GM12878 (cell line): ENCODE measurements around the gene FBXL7. TPM values are rescaled to one million over a fixed set of nuclear protein-coding genes. Genes with fewer than 3 reads are reported as not detected.

ENCODE experiments used
- ATAC-seq: fragments of 200-7000 bp; cut with Tn5 transposase; 3 replicates; pipeline ENCODE4 v1.9.1; 2020; ENCODE audit warnings: mild to moderate bottlenecking, moderate library complexity
- BruUV-seq: library from RNA; stranded (reverse); fragments of 400-500 nt; replicated peaks from 2 replicates; lab custom pipeline; 2021; lab: Mats Ljungman, UMichigan
- CTCF ChIA-PET: fragments of 300-600 bp; sonication (Branson Sonifier 250); formaldehyde crosslinking; extraction: SDS; loops from one replicate; lab custom pipeline; 2021; ENCODE audit warnings: inconsistent platforms; lab: Yijun Ruan, JAX
- POLR2A ChIA-PET: fragments of 350-600 bp; formaldehyde crosslinking; extraction: SDS; loops from one replicate; lab custom pipeline; 2021; ENCODE audit warnings: inconsistent platforms; lab: Charles Lee
- RAD21 ChIA-PET: fragments of 300-600 bp; sonication (Branson Sonifier 250); formaldehyde crosslinking; loops from one replicate; lab custom pipeline; 2023; ENCODE audit warnings: antibody characterized with exemption; ENCODE audit not compliant: unreplicated experiment; lab: Charles Lee
- SMC1A ChIA-PET: fragments of 300-600 bp; sonication (Branson Sonifier 250); formaldehyde crosslinking; loops from one replicate; lab custom pipeline; 2023; ENCODE audit not compliant: unreplicated experiment, uncharacterized antibody; lab: Charles Lee
- DNase-seq: peaks from one replicate; pipeline ENCODE4 v3.0.0-alpha.2; 2011; ENCODE audit warnings: low read depth, low spot score
- FAIRE-seq: peaks from 3 replicates; lab custom pipeline; 2011; peaks lifted over from hg19 to GRCh38; lab: Jason Lieb, UNC
- H2AFZ ChIP-seq: 2 replicates; pipeline ENCODE4 v1.6.0; 2011; ENCODE audit warnings: low read depth, low read length, control low read depth; ENCODE audit not compliant: control insufficient read depth
- H3K27ac ChIP-seq: 2 replicates; pipeline ENCODE4 v1.5.1; 2011; ENCODE audit warnings: control low read depth; ENCODE audit not compliant: control insufficient read depth, insufficient read depth
- H3K27me3 ChIP-seq, 2 experiments: replicated peaks in 1 of 2; 2 replicates each; pipeline versions ENCODE4 v1.6.0 to v1.6.1; 2011; ENCODE audit warnings: low read length in 1 of 2; ENCODE audit not compliant: control insufficient read depth in 2 of 2, insufficient read depth in 2 of 2
- H3K36me3 ChIP-seq, 2 experiments: 2 replicates each; pipeline ENCODE4 v1.5.1; 2011; ENCODE audit warnings: low read length in 1 of 2; ENCODE audit not compliant: control insufficient read depth in 2 of 2, insufficient read depth in 2 of 2
- H3K4me1 ChIP-seq: 2 replicates; pipeline ENCODE4 v1.6.1; 2011; ENCODE audit warnings: mild to moderate bottlenecking, low read length, moderate library complexity, mixed read lengths; ENCODE audit not compliant: control insufficient read depth, insufficient read depth
- H3K4me2 ChIP-seq: 2 replicates; pipeline ENCODE4 v1.6.0; 2011; ENCODE audit warnings: control low read depth; ENCODE audit not compliant: control insufficient read depth, insufficient read depth
- H3K4me3 ChIP-seq: fragments of 200-600 bp; sonication (generic); 2 replicates; pipeline ENCODE4 v1.5.1; 2016
- H3K79me2 ChIP-seq: 2 replicates; pipeline ENCODE4 v1.6.0; 2011; ENCODE audit warnings: low read length; ENCODE audit not compliant: control insufficient read depth, insufficient read depth
- H3K9ac ChIP-seq: 2 replicates; pipeline ENCODE4 v1.8.0; 2011; ENCODE audit warnings: low read length, control low read depth, mixed read lengths; ENCODE audit not compliant: control insufficient read depth, insufficient read depth
- H3K9me3 ChIP-seq: replicated peaks from 3 replicates; pipeline ENCODE4 v1.5.1; 2011; ENCODE audit warnings: mild to moderate bottlenecking, low read length; ENCODE audit not compliant: control insufficient read depth, insufficient read depth
- H4K20me1 ChIP-seq: 2 replicates; pipeline ENCODE4 v1.6.0; 2011; ENCODE audit not compliant: control insufficient read depth, insufficient read depth
- ATF2 ChIP-seq: IDR thresholded peaks from 2 replicates; pipeline ENCODE4 v1.6.1; 2012; ENCODE audit warnings: low read length, inconsistent platforms
- BCL11A ChIP-seq: IDR thresholded peaks from 2 replicates; pipeline ENCODE4 v1.6.1; 2011; ENCODE audit warnings: low read depth, low read length
- CHD2 ChIP-seq: IDR thresholded peaks from 2 replicates; pipeline ENCODE4 v1.6.1; 2011; ENCODE audit warnings: low read depth, low read length, improper control_type of control experiment, borderline replicate concordance
- CREB1 ChIP-seq: IDR thresholded peaks from 2 replicates; pipeline ENCODE4 v1.6.1; 2012; ENCODE audit warnings: low read depth, mild to moderate bottlenecking, inconsistent platforms
- EP300 ChIP-seq, 2 experiments: fragments of 150-350 bp in 1 of 2; IDR thresholded peaks; 2 replicates each; pipeline ENCODE4 v1.6.1; 2011 to 2012; ENCODE audit warnings: low read depth in 2 of 2, low read length in 2 of 2, borderline replicate concordance in 1 of 2, improper control_type of control experiment in 1 of 2, inconsistent platforms in 1 of 2; ENCODE audit not compliant: control insufficient read depth in 1 of 2
- ETV6 ChIP-seq, 2 experiments: fragments of 450-650 bp in 1 of 2; IDR thresholded peaks in 1 of 2; conservative IDR thresholded peaks in 1 of 2; 2 replicates each; pipeline ENCODE4 v1.6.1; 2014; ENCODE audit warnings: antibody characterized with exemption in 1 of 2, borderline replicate concordance in 1 of 2, low read depth in 1 of 2, mild to moderate bottlenecking in 1 of 2, moderate library complexity in 1 of 2
- KAT2A ChIP-seq: conservative IDR thresholded peaks from 2 replicates; pipeline ENCODE4 v1.6.1; 2011; ENCODE audit warnings: low read depth, low read length; ENCODE audit not compliant: control insufficient read depth
- MTA3 ChIP-seq: IDR thresholded peaks from 2 replicates; pipeline ENCODE4 v1.6.1; 2012; ENCODE audit warnings: low read length, inconsistent platforms, borderline replicate concordance
- MXI1 ChIP-seq: fragments of 150-350 bp; IDR thresholded peaks from 2 replicates; pipeline ENCODE4 v1.6.1; 2011; ENCODE audit warnings: low read depth, mild to moderate bottlenecking, inconsistent platforms, low read length, improper control_type of control experiment
- NR2C2 ChIP-seq: IDR thresholded peaks from 2 replicates; pipeline ENCODE4 v1.6.1; 2011; ENCODE audit warnings: borderline replicate concordance, low read depth; ENCODE audit not compliant: control insufficient read depth, insufficient read length
- PML ChIP-seq: IDR thresholded peaks from 2 replicates; pipeline ENCODE4 v1.6.1; 2012; ENCODE audit warnings: low read length, inconsistent platforms
- RUNX3 ChIP-seq: IDR thresholded peaks from 2 replicates; pipeline ENCODE4 v1.6.1; 2012; ENCODE audit warnings: low read length, inconsistent platforms
- SP1 ChIP-seq: IDR thresholded peaks from one replicate; pipeline ENCODE4 v1.6.1; 2011; ENCODE audit warnings: low read depth, low read length
- SUZ12 ChIP-seq: fragments of 200-600 bp; sonication (generic); IDR thresholded peaks from one replicate; pipeline ENCODE4 v1.6.1; 2018; ENCODE audit warnings: antibody characterized with exemption, mild to moderate bottlenecking; ENCODE audit not compliant: unreplicated experiment
- TCF12 ChIP-seq: IDR thresholded peaks from 2 replicates; pipeline ENCODE4 v1.6.1; 2011; ENCODE audit warnings: low read depth, mild to moderate bottlenecking, low read length
- WGBS: methylation state at CpG from one replicate; pipeline ENCODE4 v1.1.6; 2016; ENCODE audit warnings: low lambda C conversion rate; ENCODE audit not compliant: insufficient replicate concordance, insufficient coverage; ENCODE audit errors: missing lambda C conversion rate; 5-methylcytosine and 5-hydroxymethylcytosine counted together
- in situ Hi-C: fragments of 300-500 bp; cut with MboI; formaldehyde crosslinking; loops from 9 replicates; pipeline ENCODE4 v1.14.3; 2018; ENCODE audit warnings: mixed read lengths
- intact Hi-C: fragments of 100-400 bp; cut with micrococcal nuclease; formaldehyde crosslinking; loops from one replicate; pipeline ENCODE4 v1.14.2; 2022; ENCODE audit not compliant: unreplicated experiment
- polyA plus RNA-seq, 11 experiments: library from polyadenylated mRNA; depleted of rRNA in 4 of 11; unstranded in 6 of 11; stranded (reverse) in 5 of 11; fragments of >200 nt; fragmentation: Nextera tagmentation in 4 of 11; fragmentation: Illumina TruSeq in 1 of 11; extraction: Ambion mirVana in 4 of 11; extraction: Trizol in 1 of 11; gene quantifications; 1 replicate in 1 of 11; 2 replicates in 10 of 11; pipeline versions ENCODE4 v1.2.1 to v1.2.3, GENCODE V29; 2011 to 2016; ENCODE audit warnings: inconsistent platforms in 2 of 11, missing spikeins in 2 of 11, low read depth in 1 of 11
- total RNA-seq, 4 experiments: library from RNA; depleted of rRNA in 3 of 4; stranded (reverse); fragments of >200 nt in 3 of 4; fragmentation: Illumina TruSeq in 1 of 4; extraction: Trizol in 1 of 4; gene quantifications; 2 replicates each; pipeline versions ENCODE4 v1.2.1 to v1.2.3, GENCODE V29; 2013 to 2021
- TF ChIP-seq, protein P1 (sequence below): fragments of 450-650 bp; IDR thresholded peaks from 2 replicates; pipeline ENCODE4 v1.6.1; 2016; ENCODE audit warnings: mild to moderate bottlenecking
- TF ChIP-seq, protein P2 (sequence below): fragments of 450-650 bp; formaldehyde crosslinking; IDR thresholded peaks from 2 replicates; pipeline ENCODE4 v1.4.0; 2022; ENCODE audit warnings: mild to moderate bottlenecking, moderate library complexity

Gene FBXL7
- total and polyA plus RNA-seq, 10 of the 15 experiments (the other 5 are each of a cell fraction or from before 2014, with no cell fraction given), result 0.03 to 0.44 (median 0.16) TPM

DNA sequence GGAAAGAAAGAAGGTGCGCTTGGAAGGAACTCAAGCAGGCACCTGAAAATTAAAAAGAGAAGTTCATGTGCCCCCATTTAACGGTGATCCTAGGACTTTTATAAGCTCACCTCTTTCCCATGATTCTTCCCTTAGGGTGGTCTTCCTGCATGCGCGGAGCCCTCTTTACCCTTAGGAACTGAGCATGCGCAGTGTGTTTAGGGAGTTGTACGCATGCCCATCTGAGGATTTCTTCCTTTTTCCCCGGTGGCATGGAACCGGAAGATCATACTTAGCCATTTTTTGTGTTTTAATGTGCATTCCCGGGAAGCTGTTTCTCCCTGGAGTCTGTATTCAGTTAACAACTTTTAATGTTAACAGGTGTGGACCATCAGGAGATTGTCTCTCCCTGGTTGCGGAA, 119.0 kb downstream of the FBXL7 start:
- H3K4me2 ChIP-seq, result no peak overlapping the region
- H3K36me3 ChIP-seq, result no peaks in the 10 kb centered on the region
- ChIA-PET RAD21 (no interaction called here), CTCF (interaction anchor here (0.8 kb wide), 1 partner anchor 20 kb away, joined by 3 read pairs; no protein-coding TSS in a partner anchor), SMC1A (no interaction called here), POLR2A (no interaction called here)
- no peak overlapping the region for H2AFZ ChIP-seq
- H3K79me2 ChIP-seq, result no peaks in the 10 kb centered on the region
- WGBS, result 77% methylated on average over 10 of the region's 10 CpGs
- H3K27me3 ChIP-seq, result no peaks in the 10 kb centered on the region
- intact Hi-C loops (no loop called here), in situ Hi-C loops (no loop called here)
- DNase-seq (no peak), ATAC-seq (no peak), FAIRE-seq (no peak)
- H3K9me3 ChIP-seq, result no peaks in the 10 kb centered on the region
- TF ChIP-seq KAT2A, result no peak
- no peak for TF ChIP-seq PML
- no peak for TF ChIP-seq NR2C2
- TF ChIP-seq EP300 (IDR thresholded peaks at IDR 0.05; ENCODE audit: borderline replicate concordance in 1 of 2, control insufficient read depth in 1 of 2, low read depth in 2 of 2, low read length in 2 of 2), result no peak
- TF ChIP-seq, protein P1, sequence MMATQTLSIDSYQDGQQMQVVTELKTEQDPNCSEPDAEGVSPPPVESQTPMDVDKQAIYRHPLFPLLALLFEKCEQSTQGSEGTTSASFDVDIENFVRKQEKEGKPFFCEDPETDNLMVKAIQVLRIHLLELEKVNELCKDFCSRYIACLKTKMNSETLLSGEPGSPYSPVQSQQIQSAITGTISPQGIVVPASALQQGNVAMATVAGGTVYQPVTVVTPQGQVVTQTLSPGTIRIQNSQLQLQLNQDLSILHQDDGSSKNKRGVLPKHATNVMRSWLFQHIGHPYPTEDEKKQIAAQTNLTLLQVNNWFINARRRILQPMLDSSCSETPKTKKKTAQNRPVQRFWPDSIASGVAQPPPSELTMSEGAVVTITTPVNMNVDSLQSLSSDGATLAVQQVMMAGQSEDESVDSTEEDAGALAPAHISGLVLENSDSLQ, result no peak
- no peak for TF ChIP-seq MXI1
- TF ChIP-seq ETV6 (conservative IDR thresholded peaks at IDR 0.05 in 1 of 2, IDR thresholded peaks at IDR 0.05 in 1 of 2; ENCODE audit: borderline replicate concordance in 1 of 2, low read depth in 1 of 2), result no peak
- TF ChIP-seq, protein P2, sequence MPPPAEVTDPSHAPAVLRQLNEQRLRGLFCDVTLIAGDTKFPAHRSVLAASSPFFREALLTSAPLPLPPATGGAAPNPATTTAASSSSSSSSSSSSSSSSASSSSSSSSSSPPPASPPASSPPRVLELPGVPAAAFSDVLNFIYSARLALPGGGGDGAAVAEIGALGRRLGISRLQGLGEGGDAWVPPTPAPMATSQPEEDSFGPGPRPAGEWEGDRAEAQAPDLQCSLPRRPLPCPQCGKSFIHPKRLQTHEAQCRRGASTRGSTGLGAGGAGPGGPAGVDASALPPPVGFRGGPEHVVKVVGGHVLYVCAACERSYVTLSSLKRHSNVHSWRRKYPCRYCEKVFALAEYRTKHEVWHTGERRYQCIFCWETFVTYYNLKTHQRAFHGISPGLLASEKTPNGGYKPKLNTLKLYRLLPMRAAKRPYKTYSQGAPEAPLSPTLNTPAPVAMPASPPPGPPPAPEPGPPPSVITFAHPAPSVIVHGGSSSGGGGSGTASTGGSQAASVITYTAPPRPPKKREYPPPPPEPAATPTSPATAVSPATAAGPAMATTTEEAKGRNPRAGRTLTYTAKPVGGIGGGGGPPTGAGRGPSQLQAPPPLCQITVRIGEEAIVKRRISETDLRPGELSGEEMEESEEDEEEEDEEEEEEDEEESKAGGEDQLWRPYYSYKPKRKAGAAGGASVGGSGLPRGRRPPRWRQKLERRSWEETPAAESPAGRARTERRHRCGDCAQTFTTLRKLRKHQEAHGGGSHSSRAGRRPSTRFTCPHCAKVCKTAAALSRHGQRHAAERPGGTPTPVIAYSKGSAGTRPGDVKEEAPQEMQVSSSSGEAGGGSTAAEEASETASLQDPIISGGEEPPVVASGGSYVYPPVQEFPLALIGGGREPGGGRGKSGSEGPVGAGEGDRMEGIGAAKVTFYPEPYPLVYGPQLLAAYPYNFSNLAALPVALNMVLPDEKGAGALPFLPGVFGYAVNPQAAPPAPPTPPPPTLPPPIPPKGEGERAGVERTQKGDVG (CRISPR knock-in tag), result no peak
- TF ChIP-seq MTA3, result no peak
- TF ChIP-seq BCL11A, result no peak
- no peak for TF ChIP-seq TCF12
- TF ChIP-seq SP1, result no peak
- no peak for TF ChIP-seq CREB1
- TF ChIP-seq RUNX3, result no peak
- no peak for TF ChIP-seq ATF2
- TF ChIP-seq CHD2, result no peak
- no peak for TF ChIP-seq SUZ12
- no peak overlapping the region for H3K4me3 ChIP-seq
- no peak overlapping the region for H3K9ac ChIP-seq
- H3K4me1 ChIP-seq, result no peaks in the 10 kb centered on the region
- no TSS peak for BruUV-seq
- no peaks in the 10 kb centered on the region for H4K20me1 ChIP-seq
- no peak overlapping the region for H3K27ac ChIP-seq
